Left lung (tissue), 10 donors: ENCODE data around the gene FAM24A. TPM values are rescaled to one million over a fixed set of nuclear protein-coding genes. Genes with fewer than 3 reads are reported as not detected.

Source experiments
- ATAC-seq: fragments of 200-7000 bp; cut with Tn5 transposase; one replicate; pipeline ENCODE4 v1.9.1; 2020; ENCODE audit warnings: moderate library complexity
- DNase-seq, 4 donors: peaks; one replicate each; pipeline ENCODE4 v3.0.0-alpha.2; 2013 to 2020
- H3K27ac ChIP-seq, 2 donors: fragments of 200-600 bp; sonication (generic) in 1 of 2; one replicate each; pipeline versions ENCODE4 v1.5.0 to v1.8.0; 2020 to 2021
- H3K27me3 ChIP-seq, 2 donors: fragments of 200-600 bp; sonication (generic) in 1 of 2; one replicate each; pipeline versions ENCODE4 v1.5.0 to v1.8.0; 2020 to 2021
- H3K36me3 ChIP-seq, 2 donors: fragments of 200-600 bp; sonication (generic) in 1 of 2; one replicate each; pipeline versions ENCODE4 v1.5.0 to v1.8.0; 2020 to 2021
- H3K4me1 ChIP-seq, 2 donors: fragments of 200-600 bp; one replicate each; pipeline ENCODE4 v1.8.0; 2021
- H3K4me3 ChIP-seq, 2 donors: fragments of 200-600 bp; sonication (generic) in 1 of 2; one replicate each; pipeline versions ENCODE4 v1.5.0 to v1.8.0; 2020 to 2021; ENCODE audit warnings: mild to moderate bottlenecking in 1 of 2
- H3K9me3 ChIP-seq, 2 donors: fragments of 200-600 bp; sonication (generic) in 1 of 2; one replicate each; pipeline versions ENCODE4 v1.5.0 to v1.8.0; 2020 to 2021
- intact Hi-C, 2 donors: fragments of 100-400 bp; cut with DNase I; formaldehyde crosslinking; loops; one replicate each; pipeline versions ENCODE4 v1.11.2 to v1.14.2; 2022
- polyA plus RNA-seq, 6 donors: library from polyadenylated mRNA; unstranded; fragments of 120-200 nt; gene quantifications; one replicate each; pipeline ENCODE4 v1.2.1, GENCODE V29; 2013; ENCODE audit not compliant: insufficient read length in 6 of 6
- total RNA-seq, 2 donors: library from RNA; stranded (reverse); fragmentation: NEBNext Ultra II Directional; extraction: Animal tissue kit (Norgen Biotek cat#: 25700); gene quantifications; one replicate each; pipeline ENCODE4 v1.2.1, GENCODE V29; 2021
- TF ChIP-seq, protein P1 (sequence below), 2 donors: fragments of 200-600 bp; sonication (generic) in 1 of 2; IDR thresholded peaks; one replicate each; pipeline versions ENCODE4 v1.5.0 to v1.8.0; 2021; ENCODE audit warnings: antibody characterized with exemption in 2 of 2
- donor health status: DM: no; HTN: yes; CAD: no.
- donor health status: DM: no; HTN: no; CAD: no.

Gene FAM24A
- total and polyA plus RNA-seq, 8 donors = not detected

DNA sequence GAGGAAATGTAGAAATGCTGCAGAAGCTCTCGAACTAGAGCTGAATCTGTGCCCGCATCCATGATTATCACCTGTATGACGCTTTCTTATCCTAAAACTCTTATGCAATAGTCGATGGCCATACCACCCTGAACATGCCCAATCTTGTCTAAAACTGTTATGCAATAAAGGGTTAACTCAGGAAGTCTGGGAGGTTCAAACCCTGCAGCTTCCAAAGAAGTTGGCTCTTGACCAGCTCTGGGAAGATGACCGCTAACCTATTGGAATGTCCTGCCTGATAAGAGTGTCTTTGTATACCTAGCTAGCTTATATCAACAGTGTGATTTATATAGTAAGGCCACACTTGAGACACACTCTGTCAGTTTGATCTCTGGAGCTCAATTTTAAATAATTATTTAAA lies 47.1 kb downstream of the FAM24A start:
- ATAC-seq = no peak
- no peak overlapping the region for H3K27ac ChIP-seq
- peaks cover 0 to 4% of the 10 kb centered on the region in 2 donors for H3K9me3 ChIP-seq
- intact Hi-C loops = no loop called here
- H3K36me3 ChIP-seq = no peaks in the 10 kb centered on the region
- H3K27me3 ChIP-seq = no peaks in the 10 kb centered on the region
- peaks cover 6 to 16% of the 10 kb centered on the region in 2 donors for H3K4me1 ChIP-seq
- no peak for DNase-seq
- H3K4me3 ChIP-seq = no peak overlapping the region
- TF ChIP-seq, protein P1, sequence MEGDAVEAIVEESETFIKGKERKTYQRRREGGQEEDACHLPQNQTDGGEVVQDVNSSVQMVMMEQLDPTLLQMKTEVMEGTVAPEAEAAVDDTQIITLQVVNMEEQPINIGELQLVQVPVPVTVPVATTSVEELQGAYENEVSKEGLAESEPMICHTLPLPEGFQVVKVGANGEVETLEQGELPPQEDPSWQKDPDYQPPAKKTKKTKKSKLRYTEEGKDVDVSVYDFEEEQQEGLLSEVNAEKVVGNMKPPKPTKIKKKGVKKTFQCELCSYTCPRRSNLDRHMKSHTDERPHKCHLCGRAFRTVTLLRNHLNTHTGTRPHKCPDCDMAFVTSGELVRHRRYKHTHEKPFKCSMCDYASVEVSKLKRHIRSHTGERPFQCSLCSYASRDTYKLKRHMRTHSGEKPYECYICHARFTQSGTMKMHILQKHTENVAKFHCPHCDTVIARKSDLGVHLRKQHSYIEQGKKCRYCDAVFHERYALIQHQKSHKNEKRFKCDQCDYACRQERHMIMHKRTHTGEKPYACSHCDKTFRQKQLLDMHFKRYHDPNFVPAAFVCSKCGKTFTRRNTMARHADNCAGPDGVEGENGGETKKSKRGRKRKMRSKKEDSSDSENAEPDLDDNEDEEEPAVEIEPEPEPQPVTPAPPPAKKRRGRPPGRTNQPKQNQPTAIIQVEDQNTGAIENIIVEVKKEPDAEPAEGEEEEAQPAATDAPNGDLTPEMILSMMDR (IDR thresholded peaks at IDR 0.05) = no peak

GRCh38 chr10:122962405-122962804 lies 52.0 kb downstream of the FAM24A start:
- Histone ChIP-seq H3K36me3 (no peaks in the 10 kb centered on the region), H3K27ac (no peak overlapping the region), H3K9me3 (peaks cover 0 to 18% of the 10 kb centered on the region in 2 donors), H3K4me1 (no peaks in the 10 kb centered on the region), H3K4me3 (no peak overlapping the region), H3K27me3 (no peaks in the 10 kb centered on the region)
- no peak for ATAC-seq
- TF ChIP-seq, protein P1 (IDR thresholded peaks at IDR 0.05) = no peak
- DNase-seq = no peak
- intact Hi-C loops = no loop called here

Other genes starting within 250 kb of the FAM24A start
- gene C10orf120, start 210.8 kb upstream of the FAM24A start, total RNA-seq = not detected
- not detected for gene C10orf120, start 210.8 kb upstream of the FAM24A start, polyA plus RNA-seq
- under 1 TPM; 0.73 to 0.76 TPM for gene CUZD1, start 64.8 kb upstream of the FAM24A start, total RNA-seq
- gene CUZD1, start 64.8 kb upstream of the FAM24A start, polyA plus RNA-seq = 1 to 10 TPM; 1.7 to 2.7 (median 2.2) TPM
- gene FAM24B, start 31.0 kb upstream of the FAM24A start, total RNA-seq = 1 to 10 TPM; 3.0 to 4.0 TPM
- 10 to 100 TPM in 1 of 6 donors, 1 to 10 TPM in 5; 7.3 to 10.1 (median 8.4) TPM for gene FAM24B, start 31.0 kb upstream of the FAM24A start, polyA plus RNA-seq
- 10 to 100 TPM in 1 of 2 donors, 1 to 10 TPM in 1; 5.9 to 10.0 TPM for gene C10orf88, start 43.6 kb downstream of the FAM24A start, total RNA-seq
- 10 to 100 TPM; 16.5 to 24.0 (median 20.4) TPM for gene C10orf88, start 43.6 kb downstream of the FAM24A start, polyA plus RNA-seq
- gene PSTK, start 69.8 kb downstream of the FAM24A start, total RNA-seq = 1 to 10 TPM; 3.8 to 4.4 TPM
- gene PSTK, start 69.8 kb downstream of the FAM24A start, polyA plus RNA-seq = 1 to 10 TPM; 7.0 to 9.9 (median 8.7) TPM
- 10 to 100 TPM; 12.5 to 14.5 TPM for gene IKZF5, start 98.2 kb downstream of the FAM24A start, total RNA-seq
- gene IKZF5, start 98.2 kb downstream of the FAM24A start, polyA plus RNA-seq = 10 to 100 TPM; 23.2 to 29.7 (median 25.4) TPM
- 10 to 100 TPM; 27.0 to 61.8 TPM for gene ACADSB, start 98.4 kb downstream of the FAM24A start, total RNA-seq
- gene ACADSB, start 98.4 kb downstream of the FAM24A start, polyA plus RNA-seq = 10 to 100 TPM; 17.9 to 25.2 (median 21.8) TPM
- not detected for gene HMX3, start 225.4 kb downstream of the FAM24A start, total RNA-seq
- gene HMX3, start 225.4 kb downstream of the FAM24A start, polyA plus RNA-seq = not detected
- gene HMX2, start 237.5 kb downstream of the FAM24A start, total RNA-seq = not detected
- gene HMX2, start 237.5 kb downstream of the FAM24A start, polyA plus RNA-seq = not detected
- 10 to 100 TPM; 63.5 to 65.1 TPM for gene BUB3, start 243.8 kb downstream of the FAM24A start, total RNA-seq
- 100 to 1,000 TPM in 5 of 6 donors, 10 to 100 TPM in 1; 96.6 to 126 (median 110) TPM for gene BUB3, start 243.8 kb downstream of the FAM24A start, polyA plus RNA-seq